PC-9 (cell line): ENCODE measurements around the gene AGBL4.

Experiments
- EZH2 ChIP-seq: fragments of 200-600 bp; sonication (generic); IDR thresholded peaks from 2 replicates; pipeline ENCODE4 v1.8.0; 2017; ENCODE audit warnings: antibody characterized with exemption, low read depth
- TF ChIP-seq, protein P1 (sequence below): fragments of 200-600 bp; sonication (generic); conservative IDR thresholded peaks from 2 replicates; pipeline ENCODE4 v1.6.1; 2017; ENCODE audit warnings: mixed run types, antibody characterized with exemption, mild to moderate bottlenecking, moderate library complexity

DNA sequence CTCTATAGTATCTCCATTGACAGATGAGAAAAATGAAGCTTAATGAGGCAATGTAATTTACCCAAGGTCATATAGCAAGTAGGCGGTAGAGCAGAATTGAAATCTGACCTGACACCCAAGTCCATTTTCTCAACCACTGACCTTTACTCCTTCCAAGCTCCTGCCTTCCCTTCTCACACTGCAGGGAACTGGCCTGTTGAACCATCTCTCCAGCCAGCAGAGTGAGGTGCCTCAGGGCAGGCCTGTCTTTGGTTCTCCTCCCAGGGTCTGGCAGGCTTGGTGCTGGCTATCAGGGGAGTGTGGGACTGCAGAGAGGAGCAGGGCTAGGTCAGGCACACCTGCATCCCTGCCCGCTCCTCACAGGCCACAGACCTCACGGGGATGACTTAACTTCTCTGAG is 1373.9 kb downstream of the AGBL4 start:
- TF ChIP-seq, protein P1, sequence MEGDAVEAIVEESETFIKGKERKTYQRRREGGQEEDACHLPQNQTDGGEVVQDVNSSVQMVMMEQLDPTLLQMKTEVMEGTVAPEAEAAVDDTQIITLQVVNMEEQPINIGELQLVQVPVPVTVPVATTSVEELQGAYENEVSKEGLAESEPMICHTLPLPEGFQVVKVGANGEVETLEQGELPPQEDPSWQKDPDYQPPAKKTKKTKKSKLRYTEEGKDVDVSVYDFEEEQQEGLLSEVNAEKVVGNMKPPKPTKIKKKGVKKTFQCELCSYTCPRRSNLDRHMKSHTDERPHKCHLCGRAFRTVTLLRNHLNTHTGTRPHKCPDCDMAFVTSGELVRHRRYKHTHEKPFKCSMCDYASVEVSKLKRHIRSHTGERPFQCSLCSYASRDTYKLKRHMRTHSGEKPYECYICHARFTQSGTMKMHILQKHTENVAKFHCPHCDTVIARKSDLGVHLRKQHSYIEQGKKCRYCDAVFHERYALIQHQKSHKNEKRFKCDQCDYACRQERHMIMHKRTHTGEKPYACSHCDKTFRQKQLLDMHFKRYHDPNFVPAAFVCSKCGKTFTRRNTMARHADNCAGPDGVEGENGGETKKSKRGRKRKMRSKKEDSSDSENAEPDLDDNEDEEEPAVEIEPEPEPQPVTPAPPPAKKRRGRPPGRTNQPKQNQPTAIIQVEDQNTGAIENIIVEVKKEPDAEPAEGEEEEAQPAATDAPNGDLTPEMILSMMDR = no peak
- no peak for TF ChIP-seq EZH2
